ENCODE results near the gene CCDC27. TPM values are rescaled to one million over a fixed set of nuclear protein-coding genes. Genes with fewer than 3 reads are reported as not detected.

Gene CCDC27
- total RNA-seq, 1 experiment from 2014 or later: 0.13 TPM

- no peak for ATAC-seq
- Mint-ChIP-seq H3K9me3 (no peaks in the 10 kb centered on the region), H3K4me3 (no peak overlapping the region), H3K27me3 (ENCODE audit: low read depth) (peaks cover 4% of the 10 kb centered on the region), H3K27ac (no peak overlapping the region), H3K4me1 (peaks cover 15% of the 10 kb centered on the region), H3K36me3 (no peaks in the 10 kb centered on the region)
- ChIA-PET CTCF (interaction anchor here (1.2 to 3.6 kb wide), 4 partner anchors 10 to 252 kb away, joined by 3 to 22 read pairs (median 6); no protein-coding TSS in a partner anchor), POLR2A (no interaction called here)
- DNase-seq (ENCODE audit: low spot score): no peak
- no peak for TF ChIP-seq SMAD4 (CRISPR knock-in tag; IDR thresholded peaks at IDR 0.05)
- no peak for TF ChIP-seq GTF2I (CRISPR knock-in tag; conservative IDR thresholded peaks at IDR 0.05)
- TF ChIP-seq FOXP1 (CRISPR knock-in tag; IDR thresholded peaks at IDR 0.05; ENCODE audit: borderline replicate concordance): no peak
- no peak for TF ChIP-seq MAX (CRISPR knock-in tag; IDR thresholded peaks at IDR 0.05)
- no peak for TF ChIP-seq RORB (CRISPR knock-in tag; IDR thresholded peaks at IDR 0.05)
- TF ChIP-seq ATF6 (CRISPR knock-in tag; IDR thresholded peaks at IDR 0.05): no peak
These were observed 46.8 kb upstream of the CCDC27 start for GRCh38 chr1:3705341-3705950.

- no peak for TF ChIP-seq NR2C2 (CRISPR knock-in tag; IDR thresholded peaks at IDR 0.05)
- TF ChIP-seq JAZF1 (CRISPR knock-in tag; IDR thresholded peaks at IDR 0.05): no peak
- no peak for TF ChIP-seq STAT6 (CRISPR knock-in tag; conservative IDR thresholded peaks at IDR 0.05; ENCODE audit: low read depth)
- no peak for TF ChIP-seq ZNF396 (CRISPR knock-in tag; IDR thresholded peaks at IDR 0.05; ENCODE audit: borderline replicate concordance)
- no peak for TF ChIP-seq PRDM15 (CRISPR knock-in tag; IDR thresholded peaks at IDR 0.05)
- no peak for TF ChIP-seq ZBTB43 (CRISPR knock-in tag; IDR thresholded peaks at IDR 0.05)
- TF ChIP-seq ERG (CRISPR knock-in tag; IDR thresholded peaks at IDR 0.05): no peak
- no peak for TF ChIP-seq ZNF317 (CRISPR knock-in tag; IDR thresholded peaks at IDR 0.05; ENCODE audit: borderline replicate concordance, low read depth)
- TF ChIP-seq ZNF232 (CRISPR knock-in tag; IDR thresholded peaks at IDR 0.05): no peak
- no peak for TF ChIP-seq MYBL2 (CRISPR knock-in tag; IDR thresholded peaks at IDR 0.05)
- TF ChIP-seq FOXK1 (CRISPR knock-in tag; IDR thresholded peaks at IDR 0.05): no peak
- TF ChIP-seq ATF6 (CRISPR knock-in tag; IDR thresholded peaks at IDR 0.05): no peak
- no peak for TF ChIP-seq ATF3 (CRISPR knock-in tag; conservative IDR thresholded peaks at IDR 0.05)
- TF ChIP-seq KAT7 (CRISPR knock-in tag; IDR thresholded peaks at IDR 0.05; ENCODE audit: borderline replicate concordance): no peak
- CTCF ChIA-PET: interaction anchor here (3.5 to 3.6 kb wide), 2 partner anchors 11 to 18 kb away, joined by 22 to 30 read pairs; no protein-coding TSS in a partner anchor
These were observed 45.5 kb upstream of the CCDC27 start for GRCh38 chr1:3706651-3707297.

More at GRCh38 chr1:3706651-3707297, 45.5 kb upstream of the CCDC27 start:
- Mint-ChIP-seq H3K36me3 (no peaks in the 10 kb centered on the region), H3K4me1 (peaks cover 15% of the 10 kb centered on the region), H3K4me3 (no peak overlapping the region), H3K27me3 (ENCODE audit: low read depth) (peaks cover 4% of the 10 kb centered on the region), H3K9me3 (no peaks in the 10 kb centered on the region), H3K27ac (no peak overlapping the region)
- POLR2A ChIA-PET: no interaction called here
- ATAC-seq (no peak), DNase-seq (ENCODE audit: low spot score) (no peak)
